Measurements from ENCODE around the gene LRRTM3. TPM values are rescaled to one million over a fixed set of nuclear protein-coding genes. Genes with fewer than 3 reads are reported as not detected.

The LRRTM3 gene
- total and polyA plus RNA-seq, 10 donors: not detected

DNA sequence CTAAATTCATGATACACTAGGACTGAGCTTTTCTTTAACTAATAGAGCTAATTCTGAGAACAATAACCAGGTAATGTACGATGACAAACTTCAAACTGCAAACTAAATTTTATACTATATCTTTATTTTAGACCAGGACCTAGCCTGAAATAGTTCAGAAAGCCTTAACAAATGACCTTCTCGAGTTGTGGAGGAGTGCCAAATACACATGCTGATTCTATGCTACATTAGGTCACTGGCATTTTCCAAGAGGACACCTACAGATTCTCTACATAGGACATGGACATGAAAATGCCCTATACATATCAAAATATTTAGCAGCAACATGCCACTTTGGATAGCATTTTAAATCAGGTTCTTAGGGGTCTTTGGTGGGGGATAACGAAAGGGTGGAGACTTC, 44.0 kb upstream of the LRRTM3 start:
- Histone ChIP-seq H3K27ac (no peak overlapping the region), H3K27me3 (replicated peaks in 1 of 7) (no peaks in the 10 kb centered on the region), H3K4me3 (no peak overlapping the region), H3K4me1 (no peaks in the 10 kb centered on the region), H3K36me3 (no peaks in the 10 kb centered on the region), H3K9me3 (peaks cover 0 to 3% (median 0%) of the 10 kb centered on the region in 8 donors)
- DNase-seq: no peak
- WGBS, 5 donors: 66 to 85% (median 69%) methylated on average over 3 of the region's 3 CpGs
- TF ChIP-seq POLR2AphosphoS5 (IDR thresholded peaks at IDR 0.05) (no peak), POLR2A (IDR thresholded peaks at IDR 0.05) (no peak)
- TF ChIP-seq, protein P1, sequence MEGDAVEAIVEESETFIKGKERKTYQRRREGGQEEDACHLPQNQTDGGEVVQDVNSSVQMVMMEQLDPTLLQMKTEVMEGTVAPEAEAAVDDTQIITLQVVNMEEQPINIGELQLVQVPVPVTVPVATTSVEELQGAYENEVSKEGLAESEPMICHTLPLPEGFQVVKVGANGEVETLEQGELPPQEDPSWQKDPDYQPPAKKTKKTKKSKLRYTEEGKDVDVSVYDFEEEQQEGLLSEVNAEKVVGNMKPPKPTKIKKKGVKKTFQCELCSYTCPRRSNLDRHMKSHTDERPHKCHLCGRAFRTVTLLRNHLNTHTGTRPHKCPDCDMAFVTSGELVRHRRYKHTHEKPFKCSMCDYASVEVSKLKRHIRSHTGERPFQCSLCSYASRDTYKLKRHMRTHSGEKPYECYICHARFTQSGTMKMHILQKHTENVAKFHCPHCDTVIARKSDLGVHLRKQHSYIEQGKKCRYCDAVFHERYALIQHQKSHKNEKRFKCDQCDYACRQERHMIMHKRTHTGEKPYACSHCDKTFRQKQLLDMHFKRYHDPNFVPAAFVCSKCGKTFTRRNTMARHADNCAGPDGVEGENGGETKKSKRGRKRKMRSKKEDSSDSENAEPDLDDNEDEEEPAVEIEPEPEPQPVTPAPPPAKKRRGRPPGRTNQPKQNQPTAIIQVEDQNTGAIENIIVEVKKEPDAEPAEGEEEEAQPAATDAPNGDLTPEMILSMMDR (IDR thresholded peaks at IDR 0.05 in 8 of 11, conservative IDR thresholded peaks at IDR 0.05 in 3 of 11): no peak
- intact Hi-C loops (cut with DNase I; ENCODE audit: low total_unique reads): no loop called here

DNA sequence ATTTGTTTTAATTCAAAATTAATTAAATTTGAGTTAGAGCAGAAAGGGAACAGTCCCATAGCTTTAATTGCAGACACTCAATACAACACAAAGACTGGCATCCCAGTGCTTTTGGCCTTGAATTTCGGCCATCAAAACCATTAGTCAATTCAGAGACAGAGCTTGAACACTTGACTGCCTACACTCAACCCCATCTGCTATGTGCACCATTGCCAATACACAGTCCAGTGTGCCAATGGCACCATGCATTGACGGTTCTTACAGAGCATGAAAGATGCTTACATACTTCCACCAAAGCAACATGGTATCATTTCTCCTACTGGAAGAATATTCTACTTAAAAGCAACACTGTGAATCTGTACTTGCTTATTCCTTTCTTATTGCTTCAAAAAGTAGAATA, 43.6 kb upstream of the LRRTM3 start:
- H3K36me3 ChIP-seq: no peaks in the 10 kb centered on the region
- intact Hi-C loops (cut with DNase I; ENCODE audit: low total_unique reads): no loop called here
- H3K27ac ChIP-seq: no peak overlapping the region
- peaks cover 0 to 3% (median 0%) of the 10 kb centered on the region in 8 donors for H3K9me3 ChIP-seq
- no peak overlapping the region for H3K4me3 ChIP-seq
- H3K4me1 ChIP-seq: no peaks in the 10 kb centered on the region
- 72 to 85% (median 77%) methylated on average over 2 of the region's 2 CpGs for WGBS, 5 donors
- H3K27me3 ChIP-seq (replicated peaks in 1 of 7): no peaks in the 10 kb centered on the region
- no peak for DNase-seq
- TF ChIP-seq POLR2A (IDR thresholded peaks at IDR 0.05) (no peak), POLR2AphosphoS5 (IDR thresholded peaks at IDR 0.05) (no peak)
- TF ChIP-seq, protein P1 (IDR thresholded peaks at IDR 0.05 in 8 of 11, conservative IDR thresholded peaks at IDR 0.05 in 3 of 11): no peak

DNA sequence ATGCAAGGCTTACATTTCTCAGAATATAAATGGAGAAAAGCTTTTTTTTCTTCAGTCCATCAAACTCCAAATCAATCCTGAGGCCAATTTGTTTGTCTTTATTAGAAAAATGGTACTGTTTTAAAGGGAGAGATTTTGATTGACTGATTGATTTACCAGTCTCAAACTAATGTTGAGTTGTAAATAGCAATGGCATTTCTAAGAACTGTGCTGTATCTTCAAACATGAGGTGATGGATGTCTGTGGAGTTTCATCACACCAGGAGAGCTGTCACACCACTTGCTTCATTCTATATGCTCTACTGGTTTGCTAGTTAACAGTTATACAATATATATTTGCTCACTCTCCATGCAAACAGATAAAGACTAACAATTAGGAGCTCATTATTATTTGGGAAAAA, 39.0 kb upstream of the LRRTM3 start:
- H3K4me1 ChIP-seq: no peaks in the 10 kb centered on the region

DNA sequence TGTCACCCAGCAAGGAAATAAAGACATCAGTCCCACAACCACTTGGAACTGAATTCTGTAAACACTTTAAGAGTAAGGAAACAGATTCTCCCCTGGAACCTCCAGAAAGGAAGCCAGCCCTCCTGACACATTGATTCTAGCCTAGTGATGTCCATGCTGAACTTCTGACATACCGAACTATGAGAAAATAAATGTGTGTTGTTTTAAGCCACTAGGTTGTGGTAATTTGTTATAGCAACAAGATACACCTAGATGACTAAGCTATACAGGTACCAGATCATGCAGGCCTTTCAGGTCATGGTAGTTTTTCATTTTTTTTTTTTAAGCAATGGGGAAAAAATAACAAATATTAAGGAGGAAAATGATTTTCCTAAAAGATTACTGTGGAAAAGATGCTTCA, 37.6 kb upstream of the LRRTM3 start:
- no peak for DNase-seq
- no peaks in the 10 kb centered on the region for H3K4me1 ChIP-seq
- intact Hi-C loops (cut with DNase I; ENCODE audit: low total_unique reads): no loop called here
- no peak for TF ChIP-seq POLR2AphosphoS5 (IDR thresholded peaks at IDR 0.05)
- TF ChIP-seq POLR2A (IDR thresholded peaks at IDR 0.05): no peak
- TF ChIP-seq, protein P1 (IDR thresholded peaks at IDR 0.05 in 8 of 11, conservative IDR thresholded peaks at IDR 0.05 in 3 of 11): no peak
- WGBS, 5 donors: 67 to 83% (median 73%) methylated on average over 1 of the region's 1 CpG
- no peak overlapping the region for H3K4me3 ChIP-seq
- no peak overlapping the region for H3K27ac ChIP-seq
- no peaks in the 10 kb centered on the region for H3K9me3 ChIP-seq
- H3K36me3 ChIP-seq: no peaks in the 10 kb centered on the region
- H3K27me3 ChIP-seq (replicated peaks in 1 of 7): no peaks in the 10 kb centered on the region

More for the DNA sequence above, 39.0 kb upstream of the LRRTM3 start:
- TF ChIP-seq, protein P1 (IDR thresholded peaks at IDR 0.05 in 8 of 11, conservative IDR thresholded peaks at IDR 0.05 in 3 of 11): no peak
- TF ChIP-seq POLR2A (IDR thresholded peaks at IDR 0.05) (no peak), POLR2AphosphoS5 (IDR thresholded peaks at IDR 0.05) (no peak)
- Histone ChIP-seq H3K36me3 (no peaks in the 10 kb centered on the region), H3K9me3 (no peaks in the 10 kb centered on the region), H3K27ac (no peak overlapping the region), H3K27me3 (replicated peaks in 1 of 7) (no peaks in the 10 kb centered on the region), H3K4me3 (no peak overlapping the region)
- no peak for DNase-seq
- intact Hi-C loops (cut with DNase I; ENCODE audit: low total_unique reads): no loop called here

Data from spleen (tissue), 11 donors.